H9 (cell line): Measurements from ENCODE around the gene ADAM22. TPM values are rescaled to one million over a fixed set of nuclear protein-coding genes. Genes with fewer than 3 reads are reported as not detected.

ENCODE experiments used
- DNase-seq: peaks from one replicate; pipeline ENCODE4 v3.0.0-alpha.2; 2017
- H2AFZ ChIP-seq: one replicate; pipeline ENCODE4 v1.6.1; 2013; ENCODE audit warnings: mild to moderate bottlenecking, low read length, control low read depth, moderate library complexity
- H2AK5ac ChIP-seq: 2 replicates; pipeline ENCODE4 v1.6.1; 2013; ENCODE audit warnings: low read length, control low read depth, mixed read lengths; ENCODE audit not compliant: insufficient read length
- H2BK120ac ChIP-seq: one replicate; pipeline ENCODE4 v1.6.1; 2013; ENCODE audit warnings: low read depth, mild to moderate bottlenecking, low read length, control low read depth, inconsistent platforms; ENCODE audit not compliant: poor library complexity, severe bottlenecking
- H2BK12ac ChIP-seq: 2 replicates; pipeline ENCODE4 v1.6.1; 2013; ENCODE audit warnings: low read length, control low read depth, mixed read lengths, low read depth; ENCODE audit not compliant: insufficient read length
- H2BK15ac ChIP-seq: 2 replicates; pipeline ENCODE4 v1.6.1; 2013; ENCODE audit warnings: low read depth, low read length, control low read depth
- H2BK20ac ChIP-seq: one replicate; pipeline ENCODE4 v1.6.1; 2013; ENCODE audit warnings: low read depth, mild to moderate bottlenecking, low read length, control low read depth, inconsistent platforms; ENCODE audit not compliant: poor library complexity, severe bottlenecking
- H2BK5ac ChIP-seq: 2 replicates; pipeline ENCODE4 v1.6.1; 2013; ENCODE audit warnings: low read length, control low read depth, mixed read lengths; ENCODE audit not compliant: insufficient read length
- H3K14ac ChIP-seq: 2 replicates; pipeline ENCODE4 v1.6.1; 2013; ENCODE audit warnings: low read length, control low read depth; ENCODE audit not compliant: insufficient read depth
- H3K18ac ChIP-seq: 2 replicates; pipeline ENCODE4 v1.6.1; 2013; ENCODE audit warnings: low read depth, mild to moderate bottlenecking, mixed read lengths, low read length, control low read depth; ENCODE audit not compliant: insufficient read length
- H3K23ac ChIP-seq: 2 replicates; pipeline ENCODE4 v1.6.1; 2013; ENCODE audit warnings: low read length, control low read depth, mixed read lengths, low read depth; ENCODE audit not compliant: insufficient read length
- H3K23me2 ChIP-seq: 2 replicates; pipeline ENCODE4 v1.6.1; 2013; ENCODE audit warnings: low read depth, mild to moderate bottlenecking, mixed read lengths, low read length, control low read depth; ENCODE audit not compliant: insufficient read length, poor library complexity, severe bottlenecking
- H3K27ac ChIP-seq: 2 replicates; pipeline ENCODE4 v1.5.1; 2013; ENCODE audit warnings: low read length, control low read depth, mixed read lengths, low read depth; ENCODE audit not compliant: insufficient read length
- H3K27me3 ChIP-seq: 2 replicates; pipeline ENCODE4 v1.6.1; 2013; ENCODE audit warnings: low read length, control low read depth, inconsistent platforms; ENCODE audit not compliant: insufficient read depth
- H3K4ac ChIP-seq: 2 replicates; pipeline ENCODE4 v1.6.1; 2013; ENCODE audit warnings: low read depth, mild to moderate bottlenecking, control low read depth, inconsistent platforms, low read length, moderate library complexity
- H3K4me1 ChIP-seq: 2 replicates; pipeline ENCODE4 v1.6.1; 2013; ENCODE audit warnings: low read length, control low read depth, inconsistent platforms; ENCODE audit not compliant: insufficient read depth
- H3K4me2 ChIP-seq: 2 replicates; pipeline ENCODE4 v1.6.1; 2013; ENCODE audit warnings: low read length, control low read depth, mixed read lengths; ENCODE audit not compliant: insufficient read length, insufficient read depth
- H3K56ac ChIP-seq: 2 replicates; pipeline ENCODE4 v1.6.1; 2013; ENCODE audit warnings: low read depth, mild to moderate bottlenecking, mixed read lengths, low read length, control low read depth; ENCODE audit not compliant: insufficient read length
- H3K79me1 ChIP-seq: 2 replicates; pipeline ENCODE4 v1.6.1; 2013; ENCODE audit warnings: low read depth, mild to moderate bottlenecking, moderate library complexity, low read length, control low read depth, inconsistent platforms; ENCODE audit not compliant: insufficient read depth, poor library complexity, severe bottlenecking
- H3K79me2 ChIP-seq: 2 replicates; pipeline ENCODE4 v1.6.1; 2013; ENCODE audit warnings: low read length, control low read depth, inconsistent platforms; ENCODE audit not compliant: insufficient read depth
- H3K9ac ChIP-seq: 2 replicates; pipeline ENCODE4 v1.6.1; 2013; ENCODE audit warnings: low read length, control low read depth, mixed read lengths; ENCODE audit not compliant: insufficient read length; ENCODE audit errors: extremely low read depth
- H3K9me3 ChIP-seq: one replicate; pipeline ENCODE4 v1.6.1; 2013; ENCODE audit warnings: low read depth, low read length, inconsistent platforms; ENCODE audit not compliant: control insufficient read depth
- H3T11ph ChIP-seq: one replicate; pipeline ENCODE4 v1.6.1; 2013; ENCODE audit warnings: mild to moderate bottlenecking, low read length, control low read depth, inconsistent platforms
- H4K20me1 ChIP-seq: one replicate; pipeline ENCODE4 v1.6.1; 2013; ENCODE audit not compliant: control insufficient read depth, insufficient read length, insufficient read depth
- H4K5ac ChIP-seq: 2 replicates; pipeline ENCODE4 v1.6.1; 2013; ENCODE audit warnings: low read depth, mild to moderate bottlenecking, mixed read lengths, low read length, control low read depth; ENCODE audit not compliant: insufficient read length
- H4K8ac ChIP-seq: replicated peaks from 2 replicates; pipeline ENCODE4 v1.6.1; 2013; ENCODE audit warnings: low read length, control low read depth, mixed read lengths, low read depth; ENCODE audit not compliant: insufficient read length
- H4K91ac ChIP-seq: 2 replicates; pipeline ENCODE4 v1.6.1; 2013; ENCODE audit warnings: low read depth, mild to moderate bottlenecking, moderate library complexity, mixed read lengths, low read length, control low read depth; ENCODE audit not compliant: insufficient read length
- H3K27ac Mint-ChIP-seq, 3 experiments: 2 replicates in 2 of 3; 3 replicates in 1 of 3; pipeline ENCODE4 v1.8.0; 2020 to 2021; ENCODE audit warnings: mixed read lengths in 3 of 3, mild to moderate bottlenecking in 1 of 3, moderate library complexity in 1 of 3
- H3K27me3 Mint-ChIP-seq: 2 replicates; pipeline ENCODE4 v1.8.0; 2021; ENCODE audit warnings: low read depth, mild to moderate bottlenecking, moderate library complexity, mixed read lengths
- H3K36me3 Mint-ChIP-seq, 3 experiments: 2 replicates in 2 of 3; 3 replicates in 1 of 3; pipeline ENCODE4 v1.8.0; 2020 to 2021; ENCODE audit warnings: low read depth in 3 of 3, mixed read lengths in 3 of 3; ENCODE audit not compliant: insufficient read depth in 1 of 3
- H3K4me1 Mint-ChIP-seq, 2 experiments: 2 replicates each; pipeline ENCODE4 v1.8.0; 2020; ENCODE audit warnings: mixed read lengths in 2 of 2
- H3K4me3 Mint-ChIP-seq, 2 experiments: 2 replicates in 1 of 2; 3 replicates in 1 of 2; pipeline ENCODE4 v1.8.0; 2020 to 2021; ENCODE audit warnings: mild to moderate bottlenecking in 2 of 2, mixed read lengths in 2 of 2, moderate library complexity in 1 of 2
- H3K9me3 Mint-ChIP-seq, 2 experiments: 2 replicates in 1 of 2; 3 replicates in 1 of 2; pipeline ENCODE4 v1.8.0; 2020; ENCODE audit warnings: mild to moderate bottlenecking in 2 of 2, mixed read lengths in 2 of 2, moderate library complexity in 1 of 2
- CTCF ChIP-seq: fragments of 200-600 bp; sonication (generic); conservative IDR thresholded peaks from 3 replicates; pipeline ENCODE4 v1.8.0; 2021; ENCODE audit warnings: antibody characterized with exemption, mild to moderate bottlenecking
- total RNA-seq: library from RNA; stranded (reverse); gene quantifications from 2 replicates; pipeline ENCODE4 v1.2.1, GENCODE V29; 2021

ADAM22 gene
- total RNA-seq, 1 experiment from 2014 or later: 8.7 TPM

DNA sequence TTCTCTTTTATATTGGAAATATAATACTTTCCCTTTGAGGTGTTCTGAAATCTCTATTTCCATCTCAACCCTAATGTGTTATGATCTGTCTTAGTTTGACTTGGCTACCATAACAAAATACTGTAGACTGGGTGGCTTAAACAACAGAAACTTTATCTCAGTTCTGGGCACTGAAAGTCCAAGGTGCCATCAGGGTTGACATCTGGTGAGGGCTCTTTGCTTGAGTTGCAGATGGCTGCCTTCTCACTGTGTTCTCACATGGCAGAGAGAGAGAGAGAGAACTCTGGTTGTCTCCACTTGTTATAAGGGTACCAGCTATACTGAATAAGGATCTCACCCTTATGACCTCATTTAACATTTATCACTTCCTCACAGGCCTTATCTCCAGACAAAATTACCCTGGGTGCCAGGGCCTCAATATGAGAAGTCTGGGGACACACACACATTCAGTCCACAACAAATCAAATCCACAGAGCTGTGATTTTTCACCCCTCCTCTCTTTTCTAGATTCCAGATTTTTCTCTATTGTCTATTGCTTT lies 181.3 kb downstream of the ADAM22 start:
- Histone ChIP-seq H2BK12ac (no peak overlapping the region), H3K23ac (no peak overlapping the region), H3K27ac (no peak overlapping the region), H3K4ac (no peak overlapping the region), H4K5ac (no peak overlapping the region), H4K91ac (no peak overlapping the region), H3K18ac (no peak overlapping the region), H2AFZ (no peak overlapping the region), H3K79me2 (no peaks in the 10 kb centered on the region), H4K8ac (no peak overlapping the region), H2BK120ac (no peak overlapping the region), H3K9me3 (no peaks in the 10 kb centered on the region), H2BK20ac (no peak overlapping the region), H3K14ac (no peak overlapping the region), H2BK15ac (no peak overlapping the region), H2BK5ac (no peak overlapping the region), H3K4me2 (no peak overlapping the region), H2AK5ac (no peak overlapping the region), H4K20me1 (no peaks in the 10 kb centered on the region), H3K56ac (no peak overlapping the region), H3K23me2 (no peaks in the 10 kb centered on the region), H3K4me1 (no peaks in the 10 kb centered on the region; the same call in 1 of the 2 replicates), H3K79me1 (no peaks in the 10 kb centered on the region), H3K27me3 (no peaks in the 10 kb centered on the region; the same call in 1 of the 2 replicates), H3K9ac (no peak overlapping the region), H3T11ph (no peak overlapping the region)
- no peak overlapping the region for H3K4me3 Mint-ChIP-seq
- TF ChIP-seq CTCF: no peak
- H3K4me1 Mint-ChIP-seq: peaks cover 15 to 21% of the 10 kb centered on the region in 2 experiments
- DNase-seq: no peak
- no peaks in the 10 kb centered on the region for H3K9me3 Mint-ChIP-seq
- no peaks in the 10 kb centered on the region for H3K27me3 Mint-ChIP-seq
- H3K27ac Mint-ChIP-seq: peak overlapping the region in 1 of 3 experiments; percentile 69; a peak in 1 of 7 replicates
- no peaks in the 10 kb centered on the region for H3K36me3 Mint-ChIP-seq
